Esophagus muscularis mucosa (tissue), 4 donors: ENCODE data around the gene PPARD. TPM values are rescaled to one million over a fixed set of nuclear protein-coding genes. Genes with fewer than 3 reads are reported as not detected.

Experiments
- DNase-seq: peaks from one replicate; pipeline ENCODE4 v3.0.0-alpha.2; 2017; ENCODE audit errors: extremely low spot score
- H3K27ac ChIP-seq, 4 donors: fragments of 200-600 bp; sonication (generic); replicated peaks in 1 of 4; 1 replicate in 3 of 4; 2 replicates in 1 of 4; pipeline ENCODE4 v1.5.1; 2016 to 2019; ENCODE audit warnings: mild to moderate bottlenecking in 1 of 4
- H3K27me3 ChIP-seq, 4 donors: fragments of 200-600 bp; sonication (generic); one replicate each; pipeline versions ENCODE4 v1.5.1 to v1.6.0; 2016 to 2019
- H3K36me3 ChIP-seq, 4 donors: fragments of 200-600 bp; sonication (generic); one replicate each; pipeline ENCODE4 v1.5.1; 2016 to 2019
- H3K4me1 ChIP-seq, 4 donors: fragments of 200-600 bp; sonication (generic); one replicate each; pipeline ENCODE4 v1.5.1; 2016 to 2019
- H3K4me3 ChIP-seq, 4 donors: fragments of 200-600 bp; sonication (generic); 1 replicate in 2 of 4; 2 replicates in 2 of 4; pipeline ENCODE4 v1.5.1; 2016 to 2019; ENCODE audit warnings: mild to moderate bottlenecking in 4 of 4, moderate library complexity in 1 of 4
- H3K9me3 ChIP-seq, 4 donors: fragments of 200-600 bp; sonication (generic); 1 replicate in 3 of 4; 2 replicates in 1 of 4; pipeline ENCODE4 v1.5.1; 2016 to 2019
- EP300 ChIP-seq: sonication (generic); formaldehyde crosslinking; IDR thresholded peaks from one replicate; pipeline ENCODE4 v1.6.1; 2017; ENCODE audit warnings: antibody characterized with exemption
- POLR2A ChIP-seq: fragments of 450-650 bp; IDR thresholded peaks from one replicate; pipeline ENCODE4 v1.6.1; 2017; ENCODE audit warnings: antibody characterized with exemption, moderate library complexity, mild to moderate bottlenecking, low read depth
- POLR2AphosphoS5 ChIP-seq, 2 donors: sonication (generic); formaldehyde crosslinking; IDR thresholded peaks; one replicate each; pipeline ENCODE4 v1.6.1; 2017; ENCODE audit warnings: antibody characterized with exemption in 2 of 2
- WGBS: methylation state at CpG from one replicate; pipeline ENCODE4 v1.1.5; 2018; 5-methylcytosine and 5-hydroxymethylcytosine counted together
- intact Hi-C: fragments of 100-400 bp; cut with DNase I; formaldehyde crosslinking; loops from one replicate; pipeline ENCODE4 v1.15.1; 2023
- total RNA-seq, 4 donors: library from RNA; depleted of rRNA; stranded (reverse); fragments of >200 nt; gene quantifications; one replicate each; pipeline versions ENCODE4 v1.1.0 to v1.2.1, GENCODE V29; 2016
- TF ChIP-seq, protein P1 (sequence below), 3 experiments: fragments of 200-600 bp in 2 of 3; fragments of 450-650 bp in 1 of 3; sonication (generic) in 2 of 3; IDR thresholded peaks; one replicate each; pipeline ENCODE4 v1.5.1; 2017 to 2019; ENCODE audit warnings: antibody characterized with exemption in 3 of 3, mild to moderate bottlenecking in 2 of 3, moderate library complexity in 1 of 3

The PPARD gene
- total RNA-seq, 4 donors from 2014 or later, result 10.8 to 22.4 (median 16.0) TPM

- peaks cover 4 to 23% (median 10%) of the 10 kb centered on the region in 4 donors for H3K36me3 ChIP-seq
- WGBS, result 97% methylated on average over 5 of the region's 5 CpGs
- no peak for DNase-seq
- H3K27ac ChIP-seq, result peak overlapping the region in 1 of 4 donors; percentile 33
- peaks cover 39 to 51% (median 45%) of the 10 kb centered on the region in 4 donors for H3K4me1 ChIP-seq
- TF ChIP-seq, protein P1, sequence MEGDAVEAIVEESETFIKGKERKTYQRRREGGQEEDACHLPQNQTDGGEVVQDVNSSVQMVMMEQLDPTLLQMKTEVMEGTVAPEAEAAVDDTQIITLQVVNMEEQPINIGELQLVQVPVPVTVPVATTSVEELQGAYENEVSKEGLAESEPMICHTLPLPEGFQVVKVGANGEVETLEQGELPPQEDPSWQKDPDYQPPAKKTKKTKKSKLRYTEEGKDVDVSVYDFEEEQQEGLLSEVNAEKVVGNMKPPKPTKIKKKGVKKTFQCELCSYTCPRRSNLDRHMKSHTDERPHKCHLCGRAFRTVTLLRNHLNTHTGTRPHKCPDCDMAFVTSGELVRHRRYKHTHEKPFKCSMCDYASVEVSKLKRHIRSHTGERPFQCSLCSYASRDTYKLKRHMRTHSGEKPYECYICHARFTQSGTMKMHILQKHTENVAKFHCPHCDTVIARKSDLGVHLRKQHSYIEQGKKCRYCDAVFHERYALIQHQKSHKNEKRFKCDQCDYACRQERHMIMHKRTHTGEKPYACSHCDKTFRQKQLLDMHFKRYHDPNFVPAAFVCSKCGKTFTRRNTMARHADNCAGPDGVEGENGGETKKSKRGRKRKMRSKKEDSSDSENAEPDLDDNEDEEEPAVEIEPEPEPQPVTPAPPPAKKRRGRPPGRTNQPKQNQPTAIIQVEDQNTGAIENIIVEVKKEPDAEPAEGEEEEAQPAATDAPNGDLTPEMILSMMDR (IDR thresholded peaks at IDR 0.05), result no peak
- TF ChIP-seq POLR2A (no peak), EP300 (no peak), POLR2AphosphoS5 (IDR thresholded peaks at IDR 0.05) (no peak)
- no peak overlapping the region for H3K4me3 ChIP-seq
- no peaks in the 10 kb centered on the region for H3K9me3 ChIP-seq
- H3K27me3 ChIP-seq, result no peaks in the 10 kb centered on the region
- intact Hi-C loops, result no loop called here
Observed at GRCh38 chr6:35359346-35359743, 17.0 kb downstream of the PPARD start.

GRCh38 chr6:35359744-35360348 is 17.5 kb downstream of the PPARD start:
- no peak for TF ChIP-seq POLR2A
- no peak for TF ChIP-seq EP300
- no peak for TF ChIP-seq POLR2AphosphoS5 (IDR thresholded peaks at IDR 0.05)
- H3K27me3 ChIP-seq, result no peaks in the 10 kb centered on the region
- 25% methylated on average over 2 of the region's 2 CpGs for WGBS
- H3K27ac ChIP-seq, result peak overlapping the region in 2 of 4 donors; percentile 15 to 33
- intact Hi-C loops, result no loop called here
- no peaks in the 10 kb centered on the region for H3K9me3 ChIP-seq
- DNase-seq, result no peak
- peaks cover 0 to 18% (median 9%) of the 10 kb centered on the region in 4 donors for H3K36me3 ChIP-seq
- peaks cover 39 to 51% (median 45%) of the 10 kb centered on the region in 4 donors for H3K4me1 ChIP-seq
- no peak overlapping the region for H3K4me3 ChIP-seq

- Histone ChIP-seq H3K4me1 (peaks cover 39 to 51% (median 45%) of the 10 kb centered on the region in 4 donors), H3K27ac (peak overlapping the region in 3 of 4 donors; percentile 25 to 33 (median 31)), H3K4me3 (no peak overlapping the region), H3K9me3 (no peaks in the 10 kb centered on the region), H3K27me3 (no peaks in the 10 kb centered on the region), H3K36me3 (peaks cover 0 to 15% (median 7%) of the 10 kb centered on the region in 4 donors)
- intact Hi-C loops, result no loop called here
- 54% methylated on average over 8 of the region's 8 CpGs for WGBS
- no peak for DNase-seq
- TF ChIP-seq POLR2AphosphoS5 (IDR thresholded peaks at IDR 0.05), result peak; percentile 13 to 38
- TF ChIP-seq, protein P1 (IDR thresholded peaks at IDR 0.05), result no peak
- no peak for TF ChIP-seq EP300
- no peak for TF ChIP-seq POLR2A
Observed at GRCh38 chr6:35360349-35361138, 18.2 kb downstream of the PPARD start.

- H3K9me3 ChIP-seq, result no peaks in the 10 kb centered on the region
- H3K4me1 ChIP-seq, result peaks cover 39 to 49% (median 44%) of the 10 kb centered on the region in 4 donors
- TF ChIP-seq, protein P1 (IDR thresholded peaks at IDR 0.05), result no peak
- TF ChIP-seq POLR2AphosphoS5 (IDR thresholded peaks at IDR 0.05), result no peak
- no peak for TF ChIP-seq EP300
- no peak for TF ChIP-seq POLR2A
- H3K27me3 ChIP-seq, result no peaks in the 10 kb centered on the region
- DNase-seq, result no peak
- no peak overlapping the region for H3K4me3 ChIP-seq
- no peak overlapping the region for H3K27ac ChIP-seq
- intact Hi-C loops, result no loop called here
- H3K36me3 ChIP-seq, result peaks cover 0 to 1% (median under 1%) of the 10 kb centered on the region in 4 donors
- 94% methylated on average over 2 of the region's 2 CpGs for WGBS
Observed at GRCh38 chr6:35362200-35362599, 19.8 kb downstream of the PPARD start.

DNA sequence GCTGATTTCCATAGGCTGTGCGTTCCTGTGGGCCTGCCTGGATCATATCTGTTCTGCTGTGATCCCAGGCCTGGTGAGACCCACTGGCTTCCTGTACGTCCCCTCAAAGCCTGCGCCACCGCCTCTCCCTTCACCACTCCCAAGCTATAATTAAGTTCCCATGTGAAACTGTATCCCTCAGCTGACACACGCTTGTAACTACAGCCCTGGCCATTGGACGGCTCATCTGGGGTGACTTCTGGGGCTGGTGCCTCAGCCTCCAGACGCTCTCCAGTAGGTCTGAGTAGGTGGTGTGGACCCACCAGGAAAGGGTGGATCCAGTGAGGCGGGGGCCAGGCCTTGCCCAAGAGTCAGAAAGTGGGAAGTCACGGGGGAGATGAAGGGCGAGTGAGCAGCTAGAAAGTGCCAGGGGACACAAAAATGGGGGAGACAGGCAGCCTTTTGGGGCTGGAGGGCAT is 21.0 kb downstream of the PPARD start:
- peaks cover 37 to 50% (median 42%) of the 10 kb centered on the region in 4 donors for H3K4me1 ChIP-seq
- intact Hi-C loops, result no loop called here
- peaks cover 0 to 4% (median 0%) of the 10 kb centered on the region in 4 donors for H3K36me3 ChIP-seq
- no peak overlapping the region for H3K27ac ChIP-seq
- 67% methylated on average over 10 of the region's 10 CpGs for whole genome bisulfite sequencing
- no peak for DNase-seq
- no peaks in the 10 kb centered on the region for H3K9me3 ChIP-seq
- no peak overlapping the region for H3K4me3 ChIP-seq
- no peaks in the 10 kb centered on the region for H3K27me3 ChIP-seq
- no peak for TF ChIP-seq POLR2A
- TF ChIP-seq, protein P1 (IDR thresholded peaks at IDR 0.05), result no peak
- no peak for TF ChIP-seq POLR2AphosphoS5 (IDR thresholded peaks at IDR 0.05)
- no peak for TF ChIP-seq EP300
